ENCODE measurements around the gene B3GAT1.

The B3GAT1 gene

DNA sequence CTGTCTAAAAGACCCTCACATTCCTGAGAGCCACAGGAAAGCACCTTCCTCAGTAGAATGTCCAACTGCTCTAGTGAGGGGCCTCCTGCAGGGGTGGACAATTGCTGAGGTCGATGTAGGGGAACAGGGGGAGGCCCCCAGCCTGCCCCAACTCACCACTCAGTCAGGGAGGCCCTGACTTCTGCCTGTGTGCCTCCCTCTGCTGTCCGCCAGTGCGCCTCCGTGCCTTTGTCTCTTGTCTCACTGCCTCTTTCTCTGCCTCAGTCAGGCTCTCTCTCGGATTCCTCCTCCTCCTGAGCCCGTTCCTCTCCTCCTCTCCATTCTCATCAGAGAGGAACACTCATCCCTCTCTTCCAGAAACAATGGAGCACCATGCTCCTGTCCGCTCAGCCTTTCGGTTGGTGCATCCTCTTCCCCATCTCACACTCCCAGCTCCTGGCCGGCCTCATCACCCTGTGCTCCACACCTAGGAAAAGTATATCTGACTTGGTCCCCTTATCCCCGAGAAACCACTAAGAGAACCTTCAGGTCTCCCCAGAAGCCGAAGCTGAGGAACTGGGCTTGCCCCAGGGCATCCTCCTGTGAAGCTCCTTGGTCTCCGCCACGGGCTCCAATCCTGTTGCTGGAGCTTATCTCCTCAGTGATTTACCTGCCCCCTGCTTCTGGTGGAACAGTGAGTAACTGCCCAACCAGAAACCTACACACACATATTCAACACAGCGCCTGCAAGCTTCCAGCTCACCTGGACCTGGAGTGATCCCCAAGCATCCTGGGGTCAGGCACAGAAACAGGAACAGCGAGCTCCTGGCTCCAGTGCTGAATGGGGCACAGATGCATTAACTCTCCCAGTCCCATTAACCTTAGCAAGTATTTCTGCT is 2.3 kb downstream of the B3GAT1 start:
- no peak for TF ChIP-seq ZNF274 (IDR thresholded peaks at IDR 0.05; ENCODE audit: low read depth, low read length)
- H3K4me3 ChIP-seq (ENCODE audit: low read length) = no peak overlapping the region

- H3K4me3 ChIP-seq (ENCODE audit: low read length) = no peak overlapping the region
- no peak for TF ChIP-seq ZNF274 (IDR thresholded peaks at IDR 0.05; ENCODE audit: low read depth, low read length)
Observed at GRCh38 chr11:134407923-134408322, 4.1 kb downstream of the B3GAT1 start.

- no peak for TF ChIP-seq ZNF274 (IDR thresholded peaks at IDR 0.05; ENCODE audit: low read depth, low read length)
- no peak overlapping the region for H3K4me3 ChIP-seq (ENCODE audit: low read length)
Observed at GRCh38 chr11:134407321-134407828, 4.7 kb downstream of the B3GAT1 start.

DNA sequence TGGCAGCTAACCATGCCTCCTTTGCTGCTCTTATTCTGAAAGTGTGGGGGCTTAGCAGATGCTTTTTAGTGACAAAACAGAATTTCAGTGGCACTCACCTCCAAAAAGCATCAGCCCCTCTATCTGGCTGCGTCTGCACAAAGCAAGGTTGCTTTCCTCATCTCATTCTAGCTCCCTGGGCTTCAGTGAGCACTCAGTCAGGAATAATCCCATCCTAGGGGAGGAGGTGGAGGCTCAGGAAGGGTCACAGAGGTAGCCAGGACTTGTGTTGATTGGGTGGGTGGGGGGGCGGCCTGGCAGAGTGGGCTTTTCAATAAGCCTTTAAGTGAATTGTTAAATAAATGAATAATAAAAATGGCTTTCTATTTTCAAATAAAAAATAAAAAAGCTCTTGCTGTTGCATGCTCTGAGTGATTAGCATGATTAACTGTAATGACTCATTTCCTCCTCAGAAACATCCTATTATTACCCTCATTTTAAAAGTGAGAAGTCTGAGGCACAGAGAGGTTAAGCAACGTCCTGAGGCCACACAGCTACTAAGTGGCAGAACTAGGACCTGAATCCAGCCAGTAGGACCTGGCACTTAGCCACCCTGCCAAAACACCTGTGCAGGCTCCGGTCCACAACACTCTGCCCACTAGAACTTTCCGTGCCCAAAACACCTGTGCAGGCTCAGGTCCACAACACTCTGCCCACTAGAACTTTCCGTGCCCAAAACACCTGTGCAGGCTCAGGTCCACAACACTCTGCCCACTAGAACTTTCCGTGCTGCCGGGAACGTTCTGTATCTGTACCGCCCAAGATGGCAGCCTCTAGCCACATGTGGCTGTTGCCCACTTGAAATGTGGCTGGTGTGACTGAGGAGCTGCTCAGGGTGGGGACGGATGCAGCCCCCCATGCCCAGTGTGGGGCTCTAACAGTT is 5.5 kb downstream of the B3GAT1 start:
- no peak for TF ChIP-seq ZNF274 (IDR thresholded peaks at IDR 0.05; ENCODE audit: low read depth, low read length)
- H3K4me3 ChIP-seq (ENCODE audit: low read length) = no peak overlapping the region

DNA sequence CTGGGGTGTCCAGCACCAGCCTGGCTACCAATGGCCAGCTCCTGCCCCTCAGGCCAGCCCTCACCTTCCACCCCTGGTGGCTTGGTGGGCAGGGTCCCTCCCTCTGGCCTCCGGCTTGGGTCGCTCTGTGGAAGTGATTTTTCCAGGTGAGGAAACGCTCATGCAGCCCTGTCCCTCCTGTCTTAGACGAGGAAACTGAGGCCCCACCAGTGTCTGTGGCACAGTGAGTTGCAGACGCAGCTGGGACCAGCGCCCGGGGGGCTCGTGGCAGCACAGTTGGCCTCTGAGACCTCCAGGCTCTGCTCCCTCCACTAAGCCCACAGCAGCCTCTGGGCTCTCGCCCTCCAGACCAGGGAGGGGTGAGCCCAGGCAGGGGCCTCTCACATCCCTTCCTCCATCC is 6.2 kb downstream of the B3GAT1 start:
- H3K4me3 ChIP-seq (ENCODE audit: low read length) = no peak overlapping the region
- no peak for TF ChIP-seq ZNF274 (IDR thresholded peaks at IDR 0.05; ENCODE audit: low read depth, low read length)

GRCh38 chr11:134405436-134405835 is 6.6 kb downstream of the B3GAT1 start:
- no peak overlapping the region for H3K4me3 ChIP-seq (ENCODE audit: low read length)
- no peak for TF ChIP-seq ZNF274 (IDR thresholded peaks at IDR 0.05; ENCODE audit: low read depth, low read length)

- no peak for TF ChIP-seq ZNF274 (IDR thresholded peaks at IDR 0.05; ENCODE audit: low read depth, low read length)
- H3K4me3 ChIP-seq (ENCODE audit: low read length) = no peak overlapping the region
Observed at GRCh38 chr11:134404575-134405341, 7.3 kb downstream of the B3GAT1 start.

DNA sequence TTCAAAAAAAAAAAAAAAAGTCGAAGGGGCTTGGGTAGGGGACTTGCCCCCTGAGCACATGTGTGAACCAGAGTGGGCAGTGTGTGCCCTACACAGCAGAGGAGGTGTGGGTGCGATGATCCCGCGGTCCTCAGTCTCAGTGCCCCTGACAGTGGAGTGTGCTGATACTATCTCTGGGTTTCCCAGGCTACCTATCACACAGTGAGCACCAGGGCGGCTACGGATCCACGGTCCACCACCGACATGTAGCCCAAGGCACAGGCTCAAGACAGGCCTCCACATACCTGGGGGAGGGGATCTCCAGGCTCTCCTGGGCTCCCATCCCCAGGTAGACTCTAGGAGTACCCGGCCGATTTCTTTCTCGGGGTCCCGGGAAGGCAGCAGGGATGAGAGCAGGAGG is 9.1 kb downstream of the B3GAT1 start:
- H3K4me3 ChIP-seq (ENCODE audit: low read length) = no peak overlapping the region
- TF ChIP-seq ZNF274 (IDR thresholded peaks at IDR 0.05; ENCODE audit: low read depth, low read length) = no peak

DNA sequence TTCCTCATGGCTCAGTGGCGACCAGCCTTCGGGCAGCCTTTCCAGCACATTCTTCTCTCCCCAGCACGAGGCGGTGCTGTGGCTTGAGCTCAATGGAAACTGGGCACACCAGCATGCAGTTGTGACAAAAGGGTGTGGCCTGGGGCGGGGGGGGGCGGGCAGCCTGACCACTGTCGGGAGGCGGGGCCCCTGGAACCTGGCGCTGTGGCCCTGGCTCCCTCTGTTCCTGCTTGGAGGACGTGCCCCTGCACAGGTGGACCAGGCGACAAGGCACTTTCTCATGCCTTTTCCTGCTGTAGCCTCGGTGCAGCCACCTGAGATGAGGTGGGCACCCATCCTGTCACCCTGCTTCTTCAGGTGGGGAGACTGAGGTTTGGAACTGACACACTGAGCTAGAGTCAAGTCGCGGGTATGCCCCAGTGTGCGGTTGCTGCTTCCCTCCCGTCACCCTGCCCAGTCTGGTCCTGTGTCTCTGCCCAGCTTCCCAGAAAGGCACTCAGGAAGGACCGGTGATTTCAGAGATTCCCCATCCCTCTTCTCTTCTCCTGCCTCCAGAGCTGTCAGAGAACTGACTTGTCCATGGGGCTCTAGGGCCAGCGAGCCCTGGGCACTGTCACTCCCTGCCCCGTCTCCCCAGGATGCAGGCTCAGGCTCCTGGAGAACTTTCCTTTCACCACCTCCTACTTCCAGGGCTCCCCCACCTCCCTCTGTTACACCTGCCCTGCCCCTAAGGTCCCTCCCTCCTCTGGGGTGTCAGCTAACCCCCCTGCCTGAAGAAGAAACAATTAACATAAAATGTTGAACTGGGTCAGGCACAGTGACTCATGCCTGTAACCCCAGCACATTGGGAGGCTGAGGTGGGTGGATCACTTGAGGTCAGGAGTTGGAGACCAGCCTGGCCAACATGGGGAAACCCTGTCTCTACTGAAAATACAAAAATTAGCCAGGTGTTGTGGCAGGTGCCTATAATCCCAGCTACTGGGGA is 9.9 kb downstream of the B3GAT1 start:
- H3K4me3 ChIP-seq (ENCODE audit: low read length) = no peak overlapping the region
- TF ChIP-seq ZNF274 (IDR thresholded peaks at IDR 0.05; ENCODE audit: low read depth, low read length) = no peak

GRCh38 chr11:134399996-134400395 is 12.0 kb downstream of the B3GAT1 start:
- no peak overlapping the region for H3K4me3 ChIP-seq (ENCODE audit: low read length)
- no peak for TF ChIP-seq ZNF274 (IDR thresholded peaks at IDR 0.05; ENCODE audit: low read depth, low read length)

GRCh38 chr11:134399293-134399654 is 12.8 kb downstream of the B3GAT1 start:
- H3K4me3 ChIP-seq (ENCODE audit: low read length) = no peak overlapping the region
- no peak for TF ChIP-seq ZNF274 (IDR thresholded peaks at IDR 0.05; ENCODE audit: low read depth, low read length)

DNA sequence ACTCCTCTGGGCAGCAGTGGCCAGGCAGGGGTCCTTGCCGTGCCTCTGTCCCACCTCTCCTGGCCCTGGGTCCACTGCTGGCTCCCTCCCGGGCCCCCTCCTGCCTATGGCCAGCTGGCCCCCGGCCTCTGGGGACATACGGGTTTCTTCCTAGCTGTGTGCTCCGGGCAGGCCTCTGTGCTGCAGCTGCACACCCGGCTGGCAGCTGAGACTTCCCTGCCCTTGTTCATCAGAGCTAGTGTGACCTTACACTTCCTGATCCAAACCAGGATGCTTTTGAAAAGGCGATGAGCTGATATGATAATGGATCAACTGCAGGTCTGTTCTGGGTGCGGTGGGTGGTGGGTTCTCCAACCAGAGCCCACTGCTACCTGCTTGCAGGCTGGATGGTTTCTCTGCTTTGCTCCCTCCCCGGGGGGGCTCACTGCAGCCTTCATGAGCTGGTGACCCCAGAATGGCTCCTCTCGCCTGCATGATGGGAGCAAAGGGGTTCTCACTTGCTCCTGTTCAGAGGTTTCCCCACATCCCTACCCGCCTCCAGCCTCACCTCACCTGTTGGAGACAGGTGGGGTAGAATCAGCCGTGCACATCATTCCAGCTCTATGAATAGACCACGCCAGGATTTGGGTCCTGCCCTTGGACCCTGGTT is 13.3 kb downstream of the B3GAT1 start:
- no peak for TF ChIP-seq ZNF274 (IDR thresholded peaks at IDR 0.05; ENCODE audit: low read depth, low read length)
- H3K4me3 ChIP-seq (ENCODE audit: low read length) = no peak overlapping the region

All from GM08714 (cell line).